ENCODE results near the gene FMC1.

GRCh38 chr7:139384611-139385010, 43.5 kb downstream of the FMC1 start:
- no peak for TF ChIP-seq CTCF (conservative IDR thresholded peaks at IDR 0.05 in 1 of 2, IDR thresholded peaks at IDR 0.05 in 1 of 2; ENCODE audit: extremely low read depth in 1 of 2, insufficient read depth in 1 of 2, low read depth in 1 of 2, low read length in 2 of 2)
- no peak for TF ChIP-seq EZH2 (IDR thresholded peaks at IDR 0.05; ENCODE audit: borderline replicate concordance, low read length)

All from mammary epithelial cell (primary cell).